IMR-90 (cell line): Measurements from ENCODE around the gene KLHDC9. TPM values are rescaled to one million over a fixed set of nuclear protein-coding genes. Genes with fewer than 3 reads are reported as not detected.
A peak's percentile ranks its signal among the peaks of the same experiment; 100 is the strongest.

ENCODE experiments used
- ATAC-seq: fragments of 200-7000 bp; cut with Tn5 transposase; 2 replicates; pipeline ENCODE4 v1.9.1; 2020; ENCODE audit warnings: low read depth, mild to moderate bottlenecking, moderate library complexity
- BruUV-seq: library from RNA; stranded (reverse); fragments of 400-500 nt; replicated peaks from 2 replicates; lab custom pipeline; 2021; lab: Mats Ljungman, UMichigan
- CTCF ChIA-PET: fragments of 300-600 bp; formaldehyde crosslinking; extraction: SDS; loops from one replicate; lab custom pipeline; 2021; ENCODE audit warnings: antibody characterized with exemption; lab: Yijun Ruan, JAX
- POLR2A ChIA-PET: fragments of 300-600 bp; sonication (Branson Sonifier 250); formaldehyde crosslinking; loops from one replicate; lab custom pipeline; 2022; ENCODE audit warnings: antibody characterized with exemption; ENCODE audit not compliant: unreplicated experiment; lab: Charles Lee
- DNase-seq: peaks from one replicate; pipeline ENCODE4 v3.0.0; 2013
- H2AFZ ChIP-seq: replicated peaks from 2 replicates; pipeline ENCODE3; 2013; ENCODE audit warnings: low read length, mild to moderate bottlenecking; ENCODE audit not compliant: poor library complexity
- H2AK5ac ChIP-seq: 2 replicates; pipeline ENCODE4 v1.6.1; 2013; ENCODE audit warnings: low read depth, low read length, inconsistent platforms
- H2AK9ac ChIP-seq: replicated peaks from 2 replicates; pipeline ENCODE3; 2013; ENCODE audit warnings: mild to moderate bottlenecking, low read depth, low read length, moderate library complexity; ENCODE audit not compliant: poor library complexity
- H2BK120ac ChIP-seq: 2 replicates; pipeline ENCODE4 v1.6.1; 2013; ENCODE audit warnings: low read depth, low read length, inconsistent platforms
- H2BK15ac ChIP-seq: 3 replicates; pipeline ENCODE4 v1.6.1; 2013; ENCODE audit warnings: low read depth, low read length, inconsistent platforms
- H2BK20ac ChIP-seq: 2 replicates; pipeline ENCODE4 v1.6.1; 2013; ENCODE audit warnings: low read depth, mild to moderate bottlenecking, inconsistent platforms, low read length, moderate library complexity
- H2BK5ac ChIP-seq: 2 replicates; pipeline ENCODE4 v1.6.1; 2013; ENCODE audit warnings: mild to moderate bottlenecking, low read depth, low read length, inconsistent platforms; ENCODE audit not compliant: poor library complexity, severe bottlenecking
- H3K14ac ChIP-seq: replicated peaks from 2 replicates; pipeline ENCODE4 v1.6.1; 2013; ENCODE audit warnings: low read depth, low read length, inconsistent platforms
- H3K18ac ChIP-seq: 2 replicates; pipeline ENCODE4 v1.6.1; 2013; ENCODE audit warnings: low read depth, low read length, control low read depth
- H3K23ac ChIP-seq: 2 replicates; pipeline ENCODE4 v1.6.1; 2013; ENCODE audit warnings: low read depth, low read length, inconsistent platforms
- H3K27ac ChIP-seq: 2 replicates; pipeline ENCODE4 v1.5.1; 2013; ENCODE audit warnings: mild to moderate bottlenecking, control low read depth, low read length; ENCODE audit not compliant: insufficient read depth
- H3K27me3 ChIP-seq: 2 replicates; pipeline ENCODE4 v1.6.1; 2013; ENCODE audit warnings: low read length; ENCODE audit not compliant: control insufficient read depth, insufficient read depth
- H3K36me3 ChIP-seq: 2 replicates; pipeline ENCODE4 v1.6.1; 2013; ENCODE audit warnings: low read length, mixed read lengths; ENCODE audit not compliant: control insufficient read depth, insufficient read depth
- H3K4ac ChIP-seq: 2 replicates; pipeline ENCODE4 v1.6.1; 2013; ENCODE audit warnings: low read depth, low read length, inconsistent platforms
- H3K4me1 ChIP-seq: 2 replicates; pipeline ENCODE4 v1.6.1; 2013; ENCODE audit warnings: low read length, mixed read lengths; ENCODE audit not compliant: control insufficient read depth, insufficient read depth
- H3K4me2 ChIP-seq: 2 replicates; pipeline ENCODE4 v1.6.1; 2013; ENCODE audit warnings: low read depth, mild to moderate bottlenecking, control low read depth, low read length, moderate library complexity
- H3K4me3 ChIP-seq: 2 replicates; pipeline ENCODE4 v1.5.1; 2013; ENCODE audit warnings: low read depth, mild to moderate bottlenecking, control low read depth, low read length, moderate library complexity; ENCODE audit not compliant: insufficient read depth
- H3K56ac ChIP-seq: 2 replicates; pipeline ENCODE4 v1.6.1; 2013; ENCODE audit warnings: low read length, inconsistent platforms; ENCODE audit not compliant: insufficient read depth; ENCODE audit errors: extremely low read depth
- H3K79me1 ChIP-seq, 2 experiments: 2 replicates each; pipeline ENCODE4 v1.6.1; 2013; ENCODE audit warnings: low read length in 2 of 2, inconsistent platforms in 1 of 2, low read depth in 1 of 2
- H3K9ac ChIP-seq: 2 replicates; pipeline ENCODE4 v1.6.1; 2013; ENCODE audit warnings: low read depth, low read length, control low read depth
- H3K9me1 ChIP-seq: 2 replicates; pipeline ENCODE4 v1.6.1; 2013; ENCODE audit warnings: low read length, inconsistent platforms; ENCODE audit not compliant: insufficient read depth
- H3K9me3 ChIP-seq: 2 replicates; pipeline ENCODE4 v1.6.1; 2013; ENCODE audit warnings: low read length; ENCODE audit not compliant: control insufficient read depth, insufficient read depth
- H4K20me1 ChIP-seq: 2 replicates; pipeline ENCODE4 v1.6.1; 2013; ENCODE audit warnings: low read length, inconsistent platforms; ENCODE audit not compliant: insufficient read depth
- H4K5ac ChIP-seq: 2 replicates; pipeline ENCODE4 v1.6.1; 2013; ENCODE audit warnings: mild to moderate bottlenecking, low read depth, low read length, control low read depth
- H4K8ac ChIP-seq, 2 experiments: 2 replicates each; pipeline ENCODE4 v1.6.1; 2013; ENCODE audit warnings: low read depth in 2 of 2, low read length in 2 of 2, control low read depth in 1 of 2, inconsistent platforms in 1 of 2
- H4K91ac ChIP-seq: 2 replicates; pipeline ENCODE4 v1.6.1; 2013; ENCODE audit warnings: low read depth, low read length, inconsistent platforms; ENCODE audit not compliant: insufficient read depth
- BHLHE40 ChIP-seq: fragments of 150-350 bp; IDR thresholded peaks from 2 replicates; pipeline ENCODE4 v1.6.1; 2016; ENCODE audit warnings: mild to moderate bottlenecking, low read depth, low read length
- CEBPB ChIP-seq: IDR thresholded peaks from 2 replicates; pipeline ENCODE4 v1.6.1; 2012; ENCODE audit warnings: low read depth, low read length, improper control_type of control experiment
- FOS ChIP-seq: fragments of 150-350 bp; IDR thresholded peaks from 2 replicates; pipeline ENCODE4 v1.6.1; 2016; ENCODE audit warnings: low read depth, low read length
- MAFK ChIP-seq: IDR thresholded peaks from 2 replicates; pipeline ENCODE4 v1.6.1; 2012; ENCODE audit warnings: low read depth, low read length, improper control_type of control experiment
- MAZ ChIP-seq: IDR thresholded peaks from 2 replicates; pipeline ENCODE4 v1.6.1; 2012; ENCODE audit warnings: low read depth, mild to moderate bottlenecking, low read length, improper control_type of control experiment, moderate library complexity, borderline replicate concordance
- RAD21 ChIP-seq: IDR thresholded peaks from 2 replicates; pipeline ENCODE4 v1.6.1; 2012; ENCODE audit warnings: low read length, improper control_type of control experiment
- SMC3 ChIP-seq: fragments of 150-350 bp; IDR thresholded peaks from 2 replicates; pipeline ENCODE4 v1.6.1; 2016; ENCODE audit warnings: low read depth, mild to moderate bottlenecking, antibody characterized with exemption, low read length, moderate library complexity
- WGBS, 2 experiments: methylation state at CpG; one replicate each; pipeline versions ENCODE4 v1.1.5 to v1.1.7; 2013; ENCODE audit warnings: missing lambda C conversion rate in 2 of 2; ENCODE audit not compliant: insufficient read length in 1 of 2; ENCODE audit errors: extremely low coverage in 2 of 2; 5-methylcytosine and 5-hydroxymethylcytosine counted together
- dilution Hi-C: fragments of 300-500 bp; cut with HindIII; formaldehyde crosslinking; loops from one replicate; pipeline ENCODE4 v1.14.3; 2018; ENCODE audit warnings: low sequenced_read_pairs; ENCODE audit not compliant: unreplicated experiment
- in situ Hi-C: fragments of 300-500 bp; cut with MboI; formaldehyde crosslinking; loops from 3 replicates; pipeline ENCODE4 v1.14.3; 2019; ENCODE audit warnings: low sequenced_read_pairs, inconsistent platforms, mixed read lengths
- intact Hi-C: fragments of 100-400 bp; cut with micrococcal nuclease; formaldehyde crosslinking; loops from 2 replicates; pipeline ENCODE4 v1.10.0; 2022
- polyA plus RNA-seq, 3 experiments: library from polyadenylated mRNA; depleted of rRNA; stranded (reverse); fragments of >200 nt; gene quantifications; 2 replicates each; pipeline ENCODE4 v1.2.3, GENCODE V29; 2012; ENCODE audit warnings: low replicate concordance in 1 of 3
- total RNA-seq: library from RNA; depleted of rRNA; stranded (reverse); fragments of >200 nt; gene quantifications from 2 replicates; pipeline ENCODE4 v1.2.3, GENCODE V29; 2012
- TF ChIP-seq, protein P1 (sequence below): conservative IDR thresholded peaks from 2 replicates; pipeline ENCODE4 v1.5.1; 2012; ENCODE audit warnings: mild to moderate bottlenecking, low read depth, low read length, improper control_type of control experiment

KLHDC9 gene
- total and polyA plus RNA-seq, 2 of the 4 experiments (the other 2 are of a cell fraction) = 0.18 to 0.70 TPM

DNA sequence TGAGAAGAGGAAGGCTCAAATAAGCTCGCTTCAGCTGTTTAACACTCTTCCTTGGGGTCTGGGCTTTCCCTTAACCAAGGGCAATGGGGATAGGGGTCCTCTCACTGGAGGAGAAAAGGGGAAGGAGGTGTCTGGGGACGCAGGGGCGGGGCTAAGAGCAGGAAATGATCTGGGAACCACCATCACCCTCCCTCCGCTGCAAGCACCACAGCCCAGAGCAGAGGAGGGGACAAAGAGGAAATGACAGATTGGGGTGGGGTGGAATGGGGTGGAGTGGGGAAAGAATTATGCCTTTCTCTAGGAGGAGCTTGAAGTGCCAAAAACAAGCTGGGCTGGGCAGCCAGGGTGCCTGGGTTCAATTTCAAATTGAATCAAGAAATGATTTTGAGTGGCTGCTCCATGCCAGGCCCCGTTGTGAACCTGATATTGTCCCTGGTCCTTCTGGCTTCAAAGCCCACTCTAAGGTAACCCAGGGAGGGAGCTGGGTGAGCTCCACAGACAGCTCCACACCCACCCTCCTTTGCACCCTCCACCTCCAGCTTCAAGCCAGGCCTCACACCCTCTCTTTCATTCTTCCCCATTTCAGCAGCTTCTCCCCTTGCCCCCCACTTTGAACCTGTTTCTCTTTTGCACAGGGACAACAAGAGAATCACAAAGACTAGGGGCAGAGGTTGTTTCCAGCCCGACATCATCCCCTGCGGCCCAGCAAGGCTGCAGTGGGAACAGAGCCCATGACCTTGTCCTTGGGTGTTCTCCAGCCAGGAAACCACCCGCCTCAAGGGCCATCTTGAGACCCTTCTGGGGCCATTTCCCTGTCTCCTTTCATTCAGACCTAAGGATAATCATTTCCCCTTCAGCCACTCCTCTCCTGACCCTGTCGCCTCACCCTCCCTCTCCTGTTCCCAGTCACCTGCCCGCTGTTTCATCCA, 29.6 kb upstream of the KLHDC9 start:
- Histone ChIP-seq H3K23ac (no peak overlapping the region), H3K9ac (no peak overlapping the region), H3K36me3 (no peaks in the 10 kb centered on the region), H3K18ac (no peak overlapping the region), H4K91ac (no peak overlapping the region), H3K56ac (no peak overlapping the region), H3K9me1 (no peaks in the 10 kb centered on the region), H2BK5ac (no peak overlapping the region), H2AK5ac (no peak overlapping the region), H2BK15ac (no peak overlapping the region), H2BK120ac (no peak overlapping the region), H3K27me3 (peaks cover 2% of the 10 kb centered on the region), H2AK9ac (no peak overlapping the region), H3K27ac (no peak overlapping the region), H4K8ac (no peak overlapping the region), H3K4me1 (no peaks in the 10 kb centered on the region), H3K9me3 (no peaks in the 10 kb centered on the region), H2AFZ (peak overlapping the region; percentile 58), H3K14ac (no peak overlapping the region), H3K4me2 (no peak overlapping the region), H4K5ac (no peak overlapping the region), H2BK20ac (no peak overlapping the region), H3K4ac (no peak overlapping the region), H4K20me1 (no peaks in the 10 kb centered on the region; the same call in none of the 2 replicates), H3K79me1 (no peaks in the 10 kb centered on the region), H3K4me3 (no peak overlapping the region)
- dilution Hi-C loops = no loop called here
- WGBS, 2 experiments = 84% methylated on average over 2 of the region's 10 CpGs; no CpG with 5 or more reads in 1 of the 2 experiments
- ChIA-PET POLR2A (no interaction called here), CTCF (no interaction called here)
- DNase-seq (no peak), ATAC-seq (no peak)
- TF ChIP-seq, protein P1, sequence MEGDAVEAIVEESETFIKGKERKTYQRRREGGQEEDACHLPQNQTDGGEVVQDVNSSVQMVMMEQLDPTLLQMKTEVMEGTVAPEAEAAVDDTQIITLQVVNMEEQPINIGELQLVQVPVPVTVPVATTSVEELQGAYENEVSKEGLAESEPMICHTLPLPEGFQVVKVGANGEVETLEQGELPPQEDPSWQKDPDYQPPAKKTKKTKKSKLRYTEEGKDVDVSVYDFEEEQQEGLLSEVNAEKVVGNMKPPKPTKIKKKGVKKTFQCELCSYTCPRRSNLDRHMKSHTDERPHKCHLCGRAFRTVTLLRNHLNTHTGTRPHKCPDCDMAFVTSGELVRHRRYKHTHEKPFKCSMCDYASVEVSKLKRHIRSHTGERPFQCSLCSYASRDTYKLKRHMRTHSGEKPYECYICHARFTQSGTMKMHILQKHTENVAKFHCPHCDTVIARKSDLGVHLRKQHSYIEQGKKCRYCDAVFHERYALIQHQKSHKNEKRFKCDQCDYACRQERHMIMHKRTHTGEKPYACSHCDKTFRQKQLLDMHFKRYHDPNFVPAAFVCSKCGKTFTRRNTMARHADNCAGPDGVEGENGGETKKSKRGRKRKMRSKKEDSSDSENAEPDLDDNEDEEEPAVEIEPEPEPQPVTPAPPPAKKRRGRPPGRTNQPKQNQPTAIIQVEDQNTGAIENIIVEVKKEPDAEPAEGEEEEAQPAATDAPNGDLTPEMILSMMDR = no peak
- TF ChIP-seq FOS (no peak), MAZ (no peak), SMC3 (no peak), CEBPB (no peak), RAD21 (no peak), BHLHE40 (no peak), MAFK (no peak)
- in situ Hi-C loops = no loop called here
- BruUV-seq = no TSS peak
- intact Hi-C loops = no loop called here
